Activated CD8-positive, alpha-beta memory T cell treated with anti-CD3 and anti-CD28 coated beads for 36 hours (primary cell): Measurements from ENCODE around the gene INKA2. TPM values are rescaled to one million over a fixed set of nuclear protein-coding genes. Genes with fewer than 3 reads are reported as not detected.

Experiments used
- CTCF ChIA-PET: fragments of 350-600 bp; sonication (Branson Sonifier 250); formaldehyde crosslinking; loops from one replicate; lab custom pipeline; 2021; ENCODE audit warnings: antibody characterized with exemption; lab: Charles Lee
- POLR2A ChIA-PET: fragments of 350-600 bp; sonication (Branson Sonifier 250); formaldehyde crosslinking; loops from one replicate; lab custom pipeline; 2021; ENCODE audit warnings: antibody characterized with exemption; lab: Charles Lee
- total RNA-seq, 2 experiments: library from RNA; stranded (reverse); gene quantifications; one replicate each; pipeline ENCODE4 v1.2.3, GENCODE V29; 2021

Gene INKA2
- total RNA-seq: 1 to 10 TPM; 1.5 to 2.2 TPM

DNA sequence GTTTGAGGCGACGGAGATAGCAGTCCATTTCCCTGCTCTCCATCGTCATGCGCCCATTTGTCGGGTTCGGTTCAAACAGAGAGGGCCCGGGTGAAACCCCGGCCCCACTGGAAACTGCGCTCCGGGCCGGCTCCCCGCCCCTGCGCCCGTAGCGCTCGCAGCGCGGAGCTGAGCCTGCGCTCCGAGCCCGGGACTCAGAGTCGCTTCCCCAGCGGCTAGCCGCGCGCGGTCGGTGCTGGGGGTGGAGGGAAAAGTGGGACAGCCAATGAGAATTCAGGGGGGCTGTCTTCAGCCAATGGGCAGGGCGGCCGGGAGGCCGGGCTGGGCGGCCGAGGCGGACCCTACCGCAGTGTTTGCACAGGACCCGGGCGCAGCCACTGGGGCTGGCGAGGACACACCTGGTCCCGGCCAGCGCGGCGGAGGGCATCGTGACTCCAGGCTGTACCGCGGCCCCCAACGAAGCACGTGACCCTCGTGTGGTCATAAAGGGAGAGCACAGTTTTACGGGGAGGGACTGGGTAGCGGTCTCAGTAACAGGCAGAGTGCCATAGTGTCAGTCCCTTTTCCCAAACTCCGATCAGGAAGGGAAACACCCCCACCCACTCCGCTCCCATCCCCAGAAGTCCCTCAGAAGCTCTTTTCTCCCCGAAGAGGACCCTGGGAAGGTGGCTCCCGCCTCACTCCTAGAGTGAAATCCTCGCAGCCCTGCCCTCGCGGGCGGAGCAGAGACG, at the start of gene INKA2:
Gene INKA2 (minus strand): TSS at position 202 of the 731 bp plus-strand sequence. CDS start 153 bp downstream, at position 49.
- POLR2A ChIA-PET: interaction anchor here (1.0 to 1.8 kb wide), 2 partner anchors 16 to 146 kb away, joined by 3 to 7 read pairs; no protein-coding TSS in a partner anchor

DNA sequence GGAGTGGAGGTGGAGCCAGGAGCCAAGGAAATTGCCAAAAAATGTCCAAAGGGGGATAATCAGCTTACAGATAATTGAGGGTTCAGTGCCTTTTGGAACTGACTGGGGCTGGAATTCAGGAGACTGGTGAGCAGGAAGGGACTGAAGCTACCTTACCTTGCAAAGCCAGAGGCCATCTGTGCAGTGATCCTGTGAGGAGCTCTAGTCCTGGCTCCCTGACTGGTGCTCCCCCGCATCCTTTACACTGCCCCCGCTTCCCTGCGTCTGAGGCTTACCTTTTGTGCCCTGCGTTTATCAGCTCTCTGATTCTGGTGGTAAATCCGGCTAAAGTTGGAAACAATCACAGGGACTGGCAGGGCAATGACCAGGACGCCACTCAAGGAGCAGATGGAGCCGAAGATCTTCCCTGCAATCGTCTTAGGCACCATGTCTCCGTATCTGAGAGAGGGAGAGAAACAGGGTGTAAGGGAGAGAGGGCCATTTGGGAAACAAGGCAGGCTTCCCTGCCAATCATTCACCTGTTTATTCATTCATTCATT, 47.5 kb upstream of the INKA2 start:
- POLR2A ChIA-PET: no interaction called here
- CTCF ChIA-PET: no interaction called here

More for the DNA sequence above, at the start of gene INKA2:
- CTCF ChIA-PET: interaction anchor here (0.7 to 3.6 kb wide), 9 partner anchors 12 to 257 kb away, joined by 3 to 19 read pairs (median 4); no protein-coding TSS in a partner anchor

DNA sequence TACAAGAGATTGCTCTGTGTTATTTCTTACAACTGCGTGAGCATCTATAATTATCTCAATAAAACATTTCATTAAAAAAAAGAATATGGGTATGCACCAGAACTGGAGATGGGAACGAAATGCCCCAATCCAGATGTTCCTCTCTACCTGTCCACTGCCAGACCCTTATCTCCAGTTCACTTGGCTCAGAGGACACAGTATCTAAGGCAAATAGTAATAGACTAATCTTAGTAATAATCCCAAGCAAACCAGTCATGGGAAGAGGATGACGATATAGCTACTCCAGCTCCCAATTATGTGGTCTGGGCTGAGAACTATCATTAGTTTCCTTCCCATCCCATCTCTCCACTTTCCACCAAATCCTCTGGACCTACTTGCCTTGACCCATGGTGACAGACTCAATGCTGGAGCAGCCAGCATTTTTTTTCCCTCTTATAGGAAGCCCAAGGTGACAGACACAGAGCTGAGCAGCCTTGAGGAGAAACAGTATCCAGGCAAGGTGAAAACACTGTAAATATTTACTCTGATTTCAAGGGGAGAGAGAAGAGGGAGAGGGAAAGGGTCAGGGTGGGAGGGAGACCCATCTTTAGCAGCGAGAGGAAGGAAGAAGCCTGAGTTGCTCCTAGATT, 45.2 kb upstream of the INKA2 start:
- ChIA-PET POLR2A (no interaction called here), CTCF (no interaction called here)

DNA sequence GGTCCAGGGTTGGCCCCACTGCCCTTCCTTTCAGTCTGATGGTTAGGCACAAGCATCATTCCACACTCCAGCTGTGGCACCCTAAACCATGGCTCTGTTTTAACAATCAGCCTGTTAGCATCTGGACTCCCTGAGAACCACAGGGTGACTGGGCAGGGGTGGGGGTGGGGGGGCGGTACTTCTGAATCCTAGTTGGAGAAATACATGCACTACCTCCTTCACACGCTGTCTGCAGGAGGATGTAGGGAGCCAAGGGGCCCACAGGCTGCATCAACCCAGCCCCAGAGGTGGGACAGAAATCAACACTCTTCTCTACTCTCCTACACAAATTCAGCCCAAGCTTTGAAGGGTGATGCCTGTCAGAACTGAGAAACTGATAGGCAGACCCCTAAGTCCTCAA, 40.4 kb upstream of the INKA2 start:
- CTCF ChIA-PET: no interaction called here
- POLR2A ChIA-PET: no interaction called here

DNA sequence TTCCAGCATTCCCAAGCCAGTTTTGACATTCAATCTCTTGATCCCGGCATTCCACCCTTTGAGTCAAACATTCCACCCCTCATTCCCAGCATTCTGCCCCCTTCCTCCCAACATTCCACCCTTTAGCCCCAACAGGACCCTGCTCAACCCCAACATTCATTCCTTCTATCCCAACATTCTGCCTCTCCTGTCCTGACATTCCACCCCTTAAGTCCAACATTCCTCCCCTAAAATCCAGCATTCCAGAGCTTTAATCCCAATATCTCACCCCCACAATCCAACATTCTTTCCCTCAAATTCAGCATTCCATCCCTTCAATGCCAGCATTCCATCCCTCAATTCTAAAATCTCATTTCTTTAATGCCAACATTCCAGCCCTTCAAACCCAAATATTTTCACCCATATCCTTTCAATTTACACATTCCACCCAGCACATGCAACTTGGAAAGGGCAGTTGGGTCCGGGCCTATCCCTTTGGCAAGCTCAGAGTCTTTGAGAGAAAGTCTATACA, 39.4 kb upstream of the INKA2 start:
- CTCF ChIA-PET: no interaction called here
- POLR2A ChIA-PET: no interaction called here

DNA sequence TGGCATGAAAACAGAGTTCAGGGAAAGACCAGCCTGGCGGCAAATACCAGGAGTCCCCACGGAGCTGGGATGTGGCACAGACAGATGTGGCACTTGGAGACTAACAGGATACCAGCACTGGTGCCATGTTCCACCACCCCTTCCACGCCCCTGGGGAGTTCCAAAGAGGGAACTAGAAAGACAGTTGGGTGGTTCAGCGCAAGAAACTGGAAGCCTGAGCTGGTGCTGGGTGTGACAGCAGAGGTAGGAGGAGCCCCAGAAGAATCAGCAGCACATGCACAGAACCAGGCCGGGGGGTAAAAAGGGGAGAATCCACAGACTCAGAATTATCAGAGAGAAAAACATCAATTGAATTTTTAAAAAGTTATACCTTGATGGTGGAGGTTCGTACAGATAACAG, 38.9 kb upstream of the INKA2 start:
- ChIA-PET CTCF (no interaction called here), POLR2A (no interaction called here)

DNA sequence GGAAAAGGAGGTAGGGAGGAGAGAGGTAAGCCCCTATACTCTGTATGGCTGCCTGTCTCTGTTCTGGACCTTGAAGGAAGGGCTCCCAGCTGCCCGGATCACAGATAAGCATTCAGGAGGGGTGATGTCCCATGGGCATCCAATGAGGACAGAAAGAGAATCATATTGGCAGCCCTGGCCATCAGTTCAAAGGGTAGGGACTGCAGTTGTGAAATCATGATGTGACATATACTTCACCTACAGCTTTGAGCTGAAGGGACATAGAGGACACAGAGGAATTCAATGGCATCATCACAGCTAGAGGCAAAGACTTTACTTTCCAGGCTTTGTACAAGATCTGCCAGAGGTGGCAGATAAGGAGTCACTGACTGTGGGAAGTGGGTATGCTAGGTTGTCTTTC, 38.1 kb upstream of the INKA2 start:
- ChIA-PET CTCF (no interaction called here), POLR2A (no interaction called here)

DNA sequence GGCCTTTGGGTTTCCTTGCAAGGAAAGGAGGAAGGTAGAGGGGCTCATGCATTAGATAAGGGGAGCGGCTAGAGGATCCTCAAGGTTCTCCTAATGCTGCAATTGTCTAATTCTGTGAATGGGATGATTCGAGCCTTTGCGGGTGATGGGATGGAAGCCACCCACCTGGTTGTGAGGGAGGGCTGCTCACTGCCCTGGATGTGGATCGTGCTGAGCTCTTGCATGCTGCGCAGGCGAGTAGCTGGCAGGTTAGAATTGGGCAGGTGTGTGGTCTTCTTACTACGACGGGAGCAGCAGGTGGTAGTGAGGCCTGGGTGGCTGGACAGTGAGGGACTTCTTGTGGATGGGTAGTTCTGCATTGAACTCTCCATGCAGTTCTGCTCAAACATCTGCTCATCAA, 37.7 kb upstream of the INKA2 start:
- ChIA-PET POLR2A (no interaction called here), CTCF (no interaction called here)

DNA sequence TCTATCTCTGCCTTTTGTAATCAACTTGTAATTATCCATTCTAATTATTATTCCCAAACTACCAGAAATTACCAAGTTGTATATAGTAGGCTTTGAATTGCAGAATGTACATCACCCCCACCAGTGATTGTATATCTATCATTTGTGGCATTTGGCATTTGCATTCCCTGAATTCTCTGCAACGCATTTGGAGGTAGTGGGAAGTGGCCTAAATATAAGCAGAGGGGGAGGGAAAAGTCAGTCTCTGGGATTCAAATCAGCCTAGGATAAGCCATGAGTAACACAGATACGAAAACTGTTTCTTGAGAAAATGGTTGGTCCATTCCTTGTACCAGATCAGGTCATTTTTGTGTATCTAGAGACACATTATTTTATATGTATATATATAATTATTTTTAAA, 37.2 kb upstream of the INKA2 start:
- CTCF ChIA-PET: no interaction called here
- POLR2A ChIA-PET: no interaction called here

DNA sequence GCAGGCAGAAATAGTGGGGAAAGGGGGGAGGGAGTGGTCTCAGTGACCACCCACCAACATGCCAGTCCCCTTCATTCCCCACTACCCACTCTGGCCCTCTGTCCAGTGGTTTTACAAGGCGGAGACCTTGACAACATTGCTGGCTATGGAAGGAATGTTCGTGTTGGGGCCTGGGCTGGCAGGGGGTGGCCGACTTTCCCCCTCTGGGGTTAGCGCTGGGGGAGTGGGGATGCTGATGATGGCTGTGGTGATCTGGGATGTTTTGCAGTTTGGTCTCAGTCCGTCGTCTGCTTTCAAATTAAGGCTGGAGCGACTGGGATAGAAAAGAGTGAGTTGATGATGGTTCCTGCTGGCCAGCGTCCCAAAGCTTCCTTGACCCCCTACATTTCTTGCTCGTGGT, 36.8 kb upstream of the INKA2 start:
- ChIA-PET CTCF (no interaction called here), POLR2A (no interaction called here)

DNA sequence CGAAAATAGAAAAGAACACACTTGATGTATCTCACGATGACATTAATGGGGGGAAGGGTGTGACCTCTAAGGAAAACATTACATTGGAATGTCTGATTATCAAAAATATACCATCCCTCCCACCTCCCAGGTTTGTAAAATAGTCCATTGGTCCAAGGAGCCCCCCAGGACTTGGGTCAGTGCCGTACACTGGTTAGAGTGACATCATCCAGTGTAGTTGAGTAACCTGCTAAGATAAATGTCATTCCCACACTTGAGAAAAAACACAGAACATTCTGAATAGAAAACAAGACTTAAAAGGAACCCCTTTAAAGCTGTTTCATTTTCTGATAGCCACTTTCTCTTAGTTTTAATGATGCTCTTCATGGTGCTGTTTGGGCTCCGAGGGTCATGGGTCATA, 31.7 kb upstream of the INKA2 start:
- POLR2A ChIA-PET: no interaction called here

DNA sequence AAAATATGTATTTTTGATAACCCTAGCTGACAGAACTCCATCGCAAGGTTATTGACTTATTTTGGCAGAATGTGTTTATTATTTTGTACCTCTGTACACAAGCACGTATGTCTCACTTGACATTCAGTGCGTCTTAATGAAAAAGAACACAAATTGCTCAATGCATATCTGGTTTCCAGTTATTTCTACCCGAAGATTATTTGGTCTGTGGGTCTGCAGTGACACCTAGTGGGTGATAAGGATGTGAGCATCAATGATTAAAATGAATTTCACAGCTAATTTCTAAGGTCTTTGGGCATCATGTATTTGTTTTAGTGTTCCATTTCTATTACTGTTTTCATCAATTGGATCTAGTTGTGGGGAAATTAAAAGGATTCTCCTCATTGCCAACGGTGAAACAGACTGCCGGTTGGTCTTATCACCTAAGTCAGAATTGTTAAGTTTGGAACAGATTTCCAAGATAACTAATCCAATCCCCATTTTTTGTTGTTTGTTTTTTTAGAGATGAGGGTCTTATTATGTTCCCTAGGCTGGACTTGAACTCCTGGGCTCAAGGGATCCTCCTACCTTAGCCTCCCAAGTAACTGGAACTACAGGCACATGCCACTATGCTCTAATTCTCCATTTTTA, 30.4 kb upstream of the INKA2 start:
- ChIA-PET CTCF (interaction anchor here (0.6 to 2.9 kb wide), 7 partner anchors 9 to 330 kb away, joined by 3 to 7 read pairs (median 3); no protein-coding TSS in a partner anchor), POLR2A (no interaction called here)

More for the DNA sequence above, 31.7 kb upstream of the INKA2 start:
- CTCF ChIA-PET: no interaction called here

DNA sequence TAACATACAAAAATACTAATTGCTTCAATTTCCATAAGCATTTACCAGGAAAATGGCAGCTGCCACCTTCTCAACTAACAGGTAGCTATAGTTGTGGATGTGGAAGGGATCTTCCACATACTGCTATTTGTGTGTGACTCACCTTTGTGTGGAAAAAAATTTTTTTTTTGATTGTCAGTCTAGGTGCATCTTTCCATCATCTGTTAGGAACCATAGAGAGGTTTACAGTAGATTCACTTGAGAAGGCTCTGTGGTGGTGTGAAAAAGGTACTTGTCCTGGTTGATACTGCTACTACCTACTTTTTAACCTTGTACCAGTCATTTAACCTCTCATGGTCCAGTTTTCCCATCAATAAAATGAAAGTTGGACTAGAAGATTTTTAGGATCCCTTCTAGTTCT, 29.4 kb upstream of the INKA2 start:
- ChIA-PET POLR2A (no interaction called here), CTCF (interaction anchor here (1.4 to 2.9 kb wide), 3 partner anchors 14 to 58 kb away, joined by 3 to 7 read pairs (median 4); no protein-coding TSS in a partner anchor)

DNA sequence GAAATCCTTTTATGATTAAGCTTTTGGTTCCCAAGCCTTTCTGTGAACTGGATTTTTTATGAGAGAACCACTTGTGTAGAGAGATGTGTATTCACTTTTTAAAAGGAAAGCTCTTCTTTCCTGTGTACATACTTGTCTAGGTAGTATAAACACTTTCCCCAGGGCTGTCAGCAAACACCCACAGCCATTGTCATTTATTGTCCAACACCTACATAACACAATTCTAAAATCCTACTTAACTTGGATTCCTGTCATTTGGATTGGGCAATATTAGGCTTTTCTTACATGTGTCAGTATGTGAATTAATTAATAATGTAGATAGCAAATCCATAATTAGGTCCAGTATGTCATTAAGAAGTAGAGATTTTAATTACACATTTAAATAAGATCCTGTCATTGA, 28.8 kb upstream of the INKA2 start:
- CTCF ChIA-PET: interaction anchor here (2.6 to 2.9 kb wide), 2 partner anchors 11 to 13 kb away, joined by 7 read pairs; no protein-coding TSS in a partner anchor
- POLR2A ChIA-PET: no interaction called here

DNA sequence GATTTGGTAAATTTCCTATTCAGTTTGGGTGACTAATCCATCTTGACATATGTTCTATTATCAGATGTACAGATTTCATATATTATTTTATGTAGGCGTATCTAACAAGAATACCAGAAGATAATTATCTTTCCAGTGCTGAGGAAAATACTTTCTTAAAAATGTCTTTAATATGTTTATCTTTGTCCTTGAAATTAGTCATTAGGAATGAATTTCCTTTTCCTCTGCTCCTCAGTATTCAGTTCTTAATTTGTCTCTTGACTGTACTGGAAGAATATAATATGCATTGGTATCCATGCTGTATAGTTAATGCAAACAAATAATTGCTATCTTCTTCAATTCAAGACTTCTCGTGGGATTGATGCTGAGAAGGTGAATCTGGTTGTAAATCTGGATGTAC, 23.1 kb upstream of the INKA2 start:
- POLR2A ChIA-PET: no interaction called here
- CTCF ChIA-PET: no interaction called here

DNA sequence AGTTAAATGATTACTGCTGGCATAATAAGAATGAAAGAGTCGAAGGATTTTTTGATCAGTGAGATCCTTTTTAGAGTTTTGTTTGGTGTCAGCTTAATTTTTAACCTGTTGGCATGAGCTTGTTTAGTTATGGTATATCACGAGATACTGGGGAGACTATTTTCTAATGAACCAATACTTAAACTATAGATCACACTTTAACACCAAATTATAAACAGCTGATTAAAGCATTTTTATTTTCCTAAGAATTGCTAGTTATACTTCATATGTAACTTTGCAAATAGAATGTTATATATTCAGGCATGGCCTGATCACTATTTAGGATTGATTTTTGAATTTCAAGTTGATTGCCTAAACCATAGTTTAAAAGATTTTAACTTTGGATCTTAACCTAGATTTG, 22.5 kb upstream of the INKA2 start:
- ChIA-PET POLR2A (no interaction called here), CTCF (interaction anchor here (1.7 kb wide), 1 partner anchor 8 kb away, joined by 7 read pairs; no protein-coding TSS in a partner anchor)

DNA sequence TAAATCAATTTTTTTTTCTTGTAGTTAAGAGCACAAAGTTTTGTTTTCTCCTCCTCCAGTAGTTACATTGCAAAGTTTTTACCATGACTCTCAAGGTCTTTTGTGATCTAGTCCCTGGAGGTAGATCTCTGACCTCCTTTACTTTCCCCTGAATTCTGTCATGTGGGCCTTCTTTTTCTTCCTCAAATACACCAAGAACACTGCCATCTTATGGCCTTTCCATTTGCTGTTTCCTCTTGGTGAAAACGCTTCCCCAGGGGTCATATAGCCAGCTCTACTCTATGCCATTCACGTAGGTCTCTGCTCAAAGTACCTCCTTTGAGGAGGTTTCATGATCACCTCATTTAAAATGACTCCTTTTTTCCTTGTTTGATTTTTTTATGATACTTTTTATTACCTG, 19.2 kb upstream of the INKA2 start:
- POLR2A ChIA-PET: no interaction called here

DNA sequence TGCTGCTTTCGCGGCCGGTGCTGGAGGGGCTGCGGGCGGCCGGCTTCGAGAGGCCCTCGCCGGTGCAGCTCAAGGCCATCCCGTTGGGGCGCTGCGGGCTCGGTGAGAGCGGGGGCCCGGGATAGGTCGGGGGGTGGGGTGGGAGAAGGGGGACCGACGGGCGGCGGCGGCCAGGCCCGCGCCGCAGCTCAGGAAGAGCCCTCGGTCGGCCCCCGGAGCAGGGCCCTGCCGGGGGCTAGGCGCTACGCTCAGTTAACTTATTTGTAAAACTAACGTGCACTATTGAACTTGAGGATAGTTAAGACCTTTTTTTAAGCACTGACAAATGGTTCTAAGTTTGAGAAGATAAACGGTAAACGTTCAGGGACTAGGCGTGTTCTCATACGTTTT, 16.9 kb upstream of the INKA2 start:
- ChIA-PET CTCF (interaction anchor here (1.1 to 2.4 kb wide), 4 partner anchors 11 to 305 kb away, joined by 3 to 8 read pairs (median 6); no protein-coding TSS in a partner anchor), POLR2A (no interaction called here)

More for the DNA sequence above, 19.2 kb upstream of the INKA2 start:
- CTCF ChIA-PET: no interaction called here

DNA sequence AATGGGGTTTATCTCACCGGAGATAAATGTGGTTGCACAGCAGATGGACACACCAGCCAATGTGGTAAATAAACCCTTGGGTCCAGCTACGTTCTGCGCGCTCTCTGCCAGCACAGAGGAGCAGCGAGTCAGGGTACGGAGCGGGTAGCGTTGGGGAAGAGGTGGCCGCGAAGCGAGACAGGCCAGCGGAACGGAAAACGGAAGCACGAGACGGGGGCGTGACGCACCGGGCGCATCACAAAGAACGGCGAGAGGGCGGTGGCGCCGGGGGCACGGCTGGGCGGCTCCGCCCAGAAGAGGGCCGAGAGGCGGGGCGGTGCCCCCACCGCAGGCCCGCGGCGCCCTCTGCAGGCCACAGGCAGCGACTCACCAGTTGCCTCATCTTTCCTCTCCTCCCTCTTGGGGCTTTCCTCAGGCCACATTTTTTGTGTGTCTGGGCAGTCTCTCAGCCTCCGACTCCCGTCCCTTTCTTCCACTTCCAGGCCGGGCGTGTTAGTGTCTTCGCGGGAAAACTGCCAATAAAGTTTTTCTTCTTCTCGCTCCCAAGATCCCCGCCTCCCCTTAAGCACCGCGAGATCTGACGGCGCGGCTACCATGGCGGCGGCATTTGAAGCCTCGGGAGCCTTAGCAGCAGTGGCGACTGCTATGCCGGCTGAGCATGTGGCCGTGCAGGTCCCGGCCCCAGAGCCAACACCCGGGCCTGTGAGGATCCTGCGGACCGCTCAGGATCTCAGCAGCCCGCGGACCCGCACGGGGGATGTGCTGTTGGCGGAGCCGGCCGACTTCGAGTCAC, 16.3 kb upstream of the INKA2 start, which contains the start of gene DDX20:
Gene DDX20 (plus strand): TSS at position 571 of the 793 bp plus-strand sequence. CDS start 24 bp downstream, at position 595.
- ChIA-PET CTCF (interaction anchor here (0.9 to 2.4 kb wide), 9 partner anchors 9 to 304 kb away, joined by 3 to 8 read pairs (median 4); no protein-coding TSS in a partner anchor), POLR2A (interaction anchor here (0.6 to 1.0 kb wide), 5 partner anchors 10 to 307 kb away, joined by 3 to 7 read pairs (median 4); partner anchors contain the start of genes INKA2 and WDR77)
